ENCODE measurements around the gene SMYD2. TPM values are rescaled to one million over a fixed set of nuclear protein-coding genes. Genes with fewer than 3 reads are reported as not detected.
A peak's percentile ranks its signal among the peaks of the same experiment; 100 is the strongest.

SMYD2 gene
- total RNA-seq, 1 experiment from 2014 or later = 6.4 TPM

- TF ChIP-seq, protein P1, sequence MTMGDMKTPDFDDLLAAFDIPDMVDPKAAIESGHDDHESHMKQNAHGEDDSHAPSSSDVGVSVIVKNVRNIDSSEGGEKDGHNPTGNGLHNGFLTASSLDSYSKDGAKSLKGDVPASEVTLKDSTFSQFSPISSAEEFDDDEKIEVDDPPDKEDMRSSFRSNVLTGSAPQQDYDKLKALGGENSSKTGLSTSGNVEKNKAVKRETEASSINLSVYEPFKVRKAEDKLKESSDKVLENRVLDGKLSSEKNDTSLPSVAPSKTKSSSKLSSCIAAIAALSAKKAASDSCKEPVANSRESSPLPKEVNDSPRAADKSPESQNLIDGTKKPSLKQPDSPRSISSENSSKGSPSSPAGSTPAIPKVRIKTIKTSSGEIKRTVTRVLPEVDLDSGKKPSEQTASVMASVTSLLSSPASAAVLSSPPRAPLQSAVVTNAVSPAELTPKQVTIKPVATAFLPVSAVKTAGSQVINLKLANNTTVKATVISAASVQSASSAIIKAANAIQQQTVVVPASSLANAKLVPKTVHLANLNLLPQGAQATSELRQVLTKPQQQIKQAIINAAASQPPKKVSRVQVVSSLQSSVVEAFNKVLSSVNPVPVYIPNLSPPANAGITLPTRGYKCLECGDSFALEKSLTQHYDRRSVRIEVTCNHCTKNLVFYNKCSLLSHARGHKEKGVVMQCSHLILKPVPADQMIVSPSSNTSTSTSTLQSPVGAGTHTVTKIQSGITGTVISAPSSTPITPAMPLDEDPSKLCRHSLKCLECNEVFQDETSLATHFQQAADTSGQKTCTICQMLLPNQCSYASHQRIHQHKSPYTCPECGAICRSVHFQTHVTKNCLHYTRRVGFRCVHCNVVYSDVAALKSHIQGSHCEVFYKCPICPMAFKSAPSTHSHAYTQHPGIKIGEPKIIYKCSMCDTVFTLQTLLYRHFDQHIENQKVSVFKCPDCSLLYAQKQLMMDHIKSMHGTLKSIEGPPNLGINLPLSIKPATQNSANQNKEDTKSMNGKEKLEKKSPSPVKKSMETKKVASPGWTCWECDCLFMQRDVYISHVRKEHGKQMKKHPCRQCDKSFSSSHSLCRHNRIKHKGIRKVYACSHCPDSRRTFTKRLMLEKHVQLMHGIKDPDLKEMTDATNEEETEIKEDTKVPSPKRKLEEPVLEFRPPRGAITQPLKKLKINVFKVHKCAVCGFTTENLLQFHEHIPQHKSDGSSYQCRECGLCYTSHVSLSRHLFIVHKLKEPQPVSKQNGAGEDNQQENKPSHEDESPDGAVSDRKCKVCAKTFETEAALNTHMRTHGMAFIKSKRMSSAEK (CRISPR knock-in tag; IDR thresholded peaks at IDR 0.05; ENCODE audit: borderline replicate concordance) = no peak
- TF ChIP-seq HMGA2 (CRISPR knock-in tag; IDR thresholded peaks at IDR 0.05) (no peak), NFATC4 (CRISPR knock-in tag; IDR thresholded peaks at IDR 0.05) (no peak), TP53 (CRISPR knock-in tag; IDR thresholded peaks at IDR 0.05) (no peak), ZNF317 (CRISPR knock-in tag; IDR thresholded peaks at IDR 0.05; ENCODE audit: borderline replicate concordance, low read depth) (no peak)
- TF ChIP-seq, protein P2, sequence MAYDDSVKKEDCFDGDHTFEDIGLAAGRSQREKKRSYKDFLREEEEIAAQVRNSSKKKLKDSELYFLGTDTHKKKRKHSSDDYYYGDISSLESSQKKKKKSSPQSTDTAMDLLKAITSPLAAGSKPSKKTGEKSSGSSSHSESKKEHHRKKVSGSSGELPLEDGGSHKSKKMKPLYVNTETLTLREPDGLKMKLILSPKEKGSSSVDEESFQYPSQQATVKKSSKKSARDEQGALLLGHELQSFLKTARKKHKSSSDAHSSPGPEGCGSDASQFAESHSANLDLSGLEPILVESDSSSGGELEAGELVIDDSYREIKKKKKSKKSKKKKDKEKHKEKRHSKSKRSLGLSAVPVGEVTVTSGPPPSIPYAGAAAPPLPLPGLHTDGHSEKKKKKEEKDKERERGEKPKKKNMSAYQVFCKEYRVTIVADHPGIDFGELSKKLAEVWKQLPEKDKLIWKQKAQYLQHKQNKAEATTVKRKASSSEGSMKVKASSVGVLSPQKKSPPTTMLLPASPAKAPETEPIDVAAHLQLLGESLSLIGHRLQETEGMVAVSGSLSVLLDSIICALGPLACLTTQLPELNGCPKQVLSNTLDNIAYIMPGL (CRISPR knock-in tag; IDR thresholded peaks at IDR 0.05) = no peak
Observed at GRCh38 chr1:214317300-214317699, 36.3 kb downstream of the SMYD2 start (continued).

GRCh38 chr1:214317734-214318133 is 36.8 kb downstream of the SMYD2 start:
- Mint-ChIP-seq H3K36me3 (peaks cover 4% of the 10 kb centered on the region; the same call in 1 of the 2 replicates), H3K27me3 (ENCODE audit: low read depth) (peaks cover 71% of the 10 kb centered on the region), H3K4me1 (peaks cover 60% of the 10 kb centered on the region), H3K9me3 (no peaks in the 10 kb centered on the region), H3K27ac (no peak overlapping the region), H3K4me3 (peak overlapping the region; percentile 28)
- DNase-seq (ENCODE audit: low spot score) (no peak), ATAC-seq (peak; percentile 6; the same call in 1 of the 2 replicates)
- ChIA-PET CTCF (interaction anchor here (0.8 to 7.5 kb wide), 23 partner anchors 11 to 109 kb away, joined by 3 to 182 read pairs (median 6); partner anchors contain the start of gene SMYD2), POLR2A (interaction anchor here (0.6 to 1.2 kb wide), 3 partner anchors 18 to 37 kb away, joined by 3 read pairs; partner anchors contain the start of gene SMYD2)
- TF ChIP-seq E2F5 (CRISPR knock-in tag; IDR thresholded peaks at IDR 0.05) (no peak), ERG (CRISPR knock-in tag; IDR thresholded peaks at IDR 0.05) (no peak), ZNF512 (CRISPR knock-in tag; IDR thresholded peaks at IDR 0.05; ENCODE audit: borderline replicate concordance) (no peak), JAZF1 (CRISPR knock-in tag; IDR thresholded peaks at IDR 0.05) (no peak), FOXK1 (CRISPR knock-in tag; IDR thresholded peaks at IDR 0.05) (no peak), NFE2L1 (CRISPR knock-in tag; IDR thresholded peaks at IDR 0.05) (no peak), IRF2 (CRISPR knock-in tag; IDR thresholded peaks at IDR 0.05; ENCODE audit: borderline replicate concordance, low read depth) (no peak), ZNF317 (CRISPR knock-in tag; IDR thresholded peaks at IDR 0.05; ENCODE audit: borderline replicate concordance, low read depth) (no peak), JUN (CRISPR knock-in tag; IDR thresholded peaks at IDR 0.05) (no peak), ZNF263 (CRISPR knock-in tag; IDR thresholded peaks at IDR 0.05; ENCODE audit: low read depth) (no peak), GABPB1 (CRISPR knock-in tag; IDR thresholded peaks at IDR 0.05) (no peak)
- TF ChIP-seq, protein P3, sequence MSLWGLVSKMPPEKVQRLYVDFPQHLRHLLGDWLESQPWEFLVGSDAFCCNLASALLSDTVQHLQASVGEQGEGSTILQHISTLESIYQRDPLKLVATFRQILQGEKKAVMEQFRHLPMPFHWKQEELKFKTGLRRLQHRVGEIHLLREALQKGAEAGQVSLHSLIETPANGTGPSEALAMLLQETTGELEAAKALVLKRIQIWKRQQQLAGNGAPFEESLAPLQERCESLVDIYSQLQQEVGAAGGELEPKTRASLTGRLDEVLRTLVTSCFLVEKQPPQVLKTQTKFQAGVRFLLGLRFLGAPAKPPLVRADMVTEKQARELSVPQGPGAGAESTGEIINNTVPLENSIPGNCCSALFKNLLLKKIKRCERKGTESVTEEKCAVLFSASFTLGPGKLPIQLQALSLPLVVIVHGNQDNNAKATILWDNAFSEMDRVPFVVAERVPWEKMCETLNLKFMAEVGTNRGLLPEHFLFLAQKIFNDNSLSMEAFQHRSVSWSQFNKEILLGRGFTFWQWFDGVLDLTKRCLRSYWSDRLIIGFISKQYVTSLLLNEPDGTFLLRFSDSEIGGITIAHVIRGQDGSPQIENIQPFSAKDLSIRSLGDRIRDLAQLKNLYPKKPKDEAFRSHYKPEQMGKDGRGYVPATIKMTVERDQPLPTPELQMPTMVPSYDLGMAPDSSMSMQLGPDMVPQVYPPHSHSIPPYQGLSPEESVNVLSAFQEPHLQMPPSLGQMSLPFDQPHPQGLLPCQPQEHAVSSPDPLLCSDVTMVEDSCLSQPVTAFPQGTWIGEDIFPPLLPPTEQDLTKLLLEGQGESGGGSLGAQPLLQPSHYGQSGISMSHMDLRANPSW (CRISPR knock-in tag; conservative IDR thresholded peaks at IDR 0.05; ENCODE audit: low read depth) = no peak
- TF ChIP-seq, protein P4, sequence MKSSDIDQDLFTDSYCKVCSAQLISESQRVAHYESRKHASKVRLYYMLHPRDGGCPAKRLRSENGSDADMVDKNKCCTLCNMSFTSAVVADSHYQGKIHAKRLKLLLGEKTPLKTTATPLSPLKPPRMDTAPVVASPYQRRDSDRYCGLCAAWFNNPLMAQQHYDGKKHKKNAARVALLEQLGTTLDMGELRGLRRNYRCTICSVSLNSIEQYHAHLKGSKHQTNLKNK (CRISPR knock-in tag; IDR thresholded peaks at IDR 0.05) = no peak
- TF ChIP-seq, protein P5, sequence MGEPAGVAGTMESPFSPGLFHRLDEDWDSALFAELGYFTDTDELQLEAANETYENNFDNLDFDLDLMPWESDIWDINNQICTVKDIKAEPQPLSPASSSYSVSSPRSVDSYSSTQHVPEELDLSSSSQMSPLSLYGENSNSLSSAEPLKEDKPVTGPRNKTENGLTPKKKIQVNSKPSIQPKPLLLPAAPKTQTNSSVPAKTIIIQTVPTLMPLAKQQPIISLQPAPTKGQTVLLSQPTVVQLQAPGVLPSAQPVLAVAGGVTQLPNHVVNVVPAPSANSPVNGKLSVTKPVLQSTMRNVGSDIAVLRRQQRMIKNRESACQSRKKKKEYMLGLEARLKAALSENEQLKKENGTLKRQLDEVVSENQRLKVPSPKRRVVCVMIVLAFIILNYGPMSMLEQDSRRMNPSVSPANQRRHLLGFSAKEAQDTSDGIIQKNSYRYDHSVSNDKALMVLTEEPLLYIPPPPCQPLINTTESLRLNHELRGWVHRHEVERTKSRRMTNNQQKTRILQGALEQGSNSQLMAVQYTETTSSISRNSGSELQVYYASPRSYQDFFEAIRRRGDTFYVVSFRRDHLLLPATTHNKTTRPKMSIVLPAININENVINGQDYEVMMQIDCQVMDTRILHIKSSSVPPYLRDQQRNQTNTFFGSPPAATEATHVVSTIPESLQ (CRISPR knock-in tag; IDR thresholded peaks at IDR 0.05) = no peak
